Hepatocyte (in vitro differentiated cells): ENCODE measurements around the gene CTSH.

Experiments
- CTCF ChIP-seq: fragments of 200-600 bp; sonication (generic); IDR thresholded peaks from 2 replicates; pipeline ENCODE4 v1.5.1; 2016; ENCODE audit warnings: antibody characterized with exemption, mild to moderate bottlenecking; ENCODE audit not compliant: poor library complexity
- EZH2phosphoT487 ChIP-seq: fragments of 200-600 bp; sonication (generic); IDR thresholded peaks from one replicate; pipeline ENCODE4 v1.6.1; 2018; ENCODE audit warnings: antibody characterized with exemption, mild to moderate bottlenecking, low read depth, moderate library complexity; ENCODE audit not compliant: unreplicated experiment, severe bottlenecking

- TF ChIP-seq CTCF (no peak), EZH2phosphoT487 (no peak)
Measured at GRCh38 chr15:78929536-78930264, 15.1 kb downstream of the CTSH start.
